NCI-H128 (cell line): ENCODE data around the gene ZNF627.
"Not testable (repeated sequence)": the region's sequence is repeated elsewhere in the genome, so short reads cannot be mapped to it uniquely, and the experiment has no call there.

Source experiments
- DNase-seq: peaks from one replicate; lab custom pipeline; 2025; ENCODE audit not compliant: unreplicated experiment; lab: John Stamatoyannopoulos, UW

ZNF627 gene

GRCh38 chr19:11573763-11574162 lies 23.5 kb upstream of the ZNF627 start:
- DNase-seq: not testable (repeated sequence)

GRCh38 chr19:11574689-11575088 lies 22.6 kb upstream of the ZNF627 start:
- DNase-seq: no peak

- no peak for DNase-seq
These were observed 21.1 kb upstream of the ZNF627 start for GRCh38 chr19:11576227-11576626.

- no peak for DNase-seq
These were observed 19.6 kb upstream of the ZNF627 start, which contains the start of gene ACP5 for GRCh38 chr19:11577451-11578257. Gene ACP5 (minus strand): TSS chr19:11577645. CDS start chr19:11577317, 328 bp downstream.

GRCh38 chr19:11578258-11579142 lies 18.8 kb upstream of the ZNF627 start:
- DNase-seq: no peak

GRCh38 chr19:11580116-11580515 lies 17.2 kb upstream of the ZNF627 start:
- DNase-seq: no peak

GRCh38 chr19:11581740-11582139 lies 15.5 kb upstream of the ZNF627 start:
- DNase-seq: no peak

GRCh38 chr19:11586331-11586730 lies 11.0 kb upstream of the ZNF627 start:
- no peak for DNase-seq

GRCh38 chr19:11587302-11587974 lies 9.8 kb upstream of the ZNF627 start:
- peak; percentile 33 for DNase-seq

- no peak for DNase-seq
These were observed 9.2 kb upstream of the ZNF627 start for GRCh38 chr19:11587975-11588631.

- no peak for DNase-seq
These were observed 3.2 kb upstream of the ZNF627 start for GRCh38 chr19:11594084-11594483.

- DNase-seq: no peak
These were observed 1.1 kb upstream of the ZNF627 start for GRCh38 chr19:11596156-11596555.

- DNase-seq: no peak
These were observed 810 bp downstream of the ZNF627 start for GRCh38 chr19:11598103-11598483.

- no peak for DNase-seq
These were observed 1.5 kb downstream of the ZNF627 start for GRCh38 chr19:11598746-11599145.

- not testable (repeated sequence) for DNase-seq
These were observed 2.4 kb downstream of the ZNF627 start for GRCh38 chr19:11599704-11600103.

GRCh38 chr19:11606484-11606883 lies 9.2 kb downstream of the ZNF627 start:
- DNase-seq: no peak

GRCh38 chr19:11611730-11612129 lies 14.4 kb downstream of the ZNF627 start:
- no peak for DNase-seq

GRCh38 chr19:11612816-11613511 lies 15.7 kb downstream of the ZNF627 start:
- DNase-seq: no peak

- DNase-seq: no peak
These were observed 20.1 kb downstream of the ZNF627 start for GRCh38 chr19:11617180-11618062.
